GM19467 (cell line): ENCODE measurements around the gene KCND1.

Experiments used
- ATAC-seq: cut with Tn5 transposase; IDR thresholded peaks from one replicate; pipeline ENCODE4 v1.9.1; 2021; ENCODE audit warnings: mild to moderate bottlenecking, moderate library complexity; ENCODE audit not compliant: unreplicated experiment

Gene KCND1

DNA sequence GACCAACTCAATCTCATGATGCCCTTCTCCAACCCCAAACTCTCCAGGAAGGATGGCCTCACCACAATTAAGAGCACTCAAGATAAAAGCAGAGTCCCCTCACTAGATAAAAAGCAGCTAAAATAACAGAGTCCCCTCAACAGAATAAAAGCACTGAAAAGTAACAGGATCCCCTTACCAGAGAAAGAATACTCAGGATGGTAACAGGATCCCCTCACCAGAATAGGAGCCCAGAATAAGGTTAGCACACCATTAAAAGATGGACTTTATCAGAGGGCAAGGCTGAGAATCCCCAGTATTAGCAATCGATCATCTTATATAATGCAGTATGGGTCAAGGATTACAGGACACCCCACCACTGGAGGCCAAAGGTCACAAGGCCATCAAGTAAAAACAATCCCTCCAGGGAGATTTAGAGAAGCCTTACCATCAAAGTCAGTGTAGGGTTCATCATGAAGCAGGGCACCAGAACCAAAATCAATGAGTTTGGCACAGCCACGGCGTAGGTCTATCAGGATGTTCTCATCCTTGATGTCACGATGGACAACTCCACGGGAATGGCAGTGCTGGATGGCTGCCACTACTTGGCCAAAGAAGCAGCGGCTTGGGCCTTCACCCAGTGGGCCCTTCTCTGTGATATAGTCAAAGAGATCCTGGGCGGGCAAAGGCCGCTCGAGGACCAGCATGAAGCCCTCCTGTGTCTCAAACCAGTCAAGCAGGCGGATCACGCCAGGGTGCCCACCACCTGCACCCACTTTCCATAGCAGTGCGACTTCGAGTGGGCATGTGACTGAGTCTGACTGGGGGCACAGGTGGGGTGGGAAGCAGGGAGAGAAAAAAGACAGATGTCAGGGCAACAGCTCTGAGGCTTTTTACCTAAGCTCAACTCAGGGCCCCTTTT is 56.8 kb downstream of the KCND1 start:
- no peak for ATAC-seq

DNA sequence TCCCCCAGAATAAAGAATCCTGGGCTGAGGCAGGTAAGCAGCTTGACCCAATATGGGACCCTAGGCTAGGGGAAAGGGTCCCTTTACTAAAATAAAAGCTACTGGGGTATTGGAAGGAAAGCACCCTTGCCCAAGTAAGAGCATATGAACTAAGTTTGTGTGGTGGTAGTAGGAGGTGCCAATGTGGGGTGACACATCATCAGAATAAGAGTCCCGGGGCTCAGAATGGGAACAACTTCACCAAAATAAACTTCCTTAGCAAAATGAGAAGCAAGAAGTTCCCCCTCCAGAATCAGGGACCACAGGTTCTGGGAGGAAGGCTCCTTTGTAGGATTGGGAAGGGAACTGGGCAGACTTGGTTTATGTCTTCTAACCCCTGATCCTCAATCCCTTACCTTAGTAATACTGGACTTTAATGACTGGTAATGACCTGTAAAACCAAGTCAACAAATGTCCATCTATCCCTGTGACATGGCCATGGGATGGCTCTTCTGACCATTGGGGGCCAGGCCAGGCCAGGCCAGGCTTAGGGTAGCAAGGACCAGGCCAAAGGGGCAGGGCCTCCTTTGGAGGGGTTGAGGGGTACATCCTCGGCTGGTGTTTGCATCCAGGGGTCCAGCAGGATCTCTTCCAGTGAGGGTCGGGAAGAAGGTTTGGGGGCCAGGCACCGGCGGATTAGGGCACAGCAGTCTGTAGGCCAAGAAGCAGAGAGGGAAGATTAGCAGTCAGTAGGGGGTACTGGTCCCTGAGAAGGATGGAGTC is 57.9 kb downstream of the KCND1 start:
- ATAC-seq, result no peak

DNA sequence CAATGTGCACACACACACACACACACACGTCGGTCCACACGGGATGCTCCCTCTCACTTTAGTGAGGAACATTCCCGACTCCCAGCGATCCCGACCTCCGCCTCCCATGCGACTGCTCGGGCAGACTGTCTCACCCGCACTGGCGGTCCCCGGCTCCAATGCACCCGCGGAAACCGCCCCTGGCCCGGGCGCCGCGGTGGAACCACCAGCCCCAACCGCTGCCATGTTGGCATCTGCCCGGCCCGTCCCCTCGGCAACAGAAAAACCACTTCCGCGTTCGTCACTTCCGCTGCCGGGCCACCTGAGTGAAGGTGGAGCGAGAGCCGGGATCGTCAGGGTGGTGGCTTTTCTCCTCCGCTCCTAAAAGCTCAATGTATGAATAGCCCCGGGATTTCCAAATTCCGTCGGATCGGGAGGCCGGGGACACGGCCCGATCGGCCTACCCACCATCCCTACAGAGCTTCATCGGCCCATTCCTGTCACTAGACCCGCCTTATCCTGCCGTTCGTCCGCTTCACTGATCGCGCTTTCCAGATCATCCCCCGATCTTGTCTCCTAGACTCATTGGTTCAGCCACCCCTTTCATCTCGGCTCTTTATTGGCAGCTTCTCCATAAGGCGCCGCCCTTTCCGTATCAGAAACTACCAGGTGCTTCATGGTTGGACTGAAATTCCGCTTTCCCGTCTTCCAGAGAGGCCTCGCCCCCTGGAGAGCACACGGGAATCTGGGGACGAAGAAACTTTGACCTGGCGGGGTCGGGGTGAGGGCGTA is 60.0 kb downstream of the KCND1 start, which contains the start of gene SLC35A2:
TSS of gene SLC35A2 (minus strand) at position 235 of the 771 bp plus-strand sequence. CDS start at position 225, 10 bp downstream.
- ATAC-seq, result peak; percentile 45
